Myocyte (in vitro differentiated cells): ENCODE results near the gene SSTR3. TPM values are rescaled to one million over a fixed set of nuclear protein-coding genes. Genes with fewer than 3 reads are reported as not detected.

Experiments used
- DNase-seq: peaks from one replicate; pipeline ENCODE4 v3.0.0-alpha.2; 2012; ENCODE audit warnings: low read depth
- total RNA-seq: library from RNA; depleted of rRNA; stranded (reverse); fragments of >200 nt; gene quantifications from 2 replicates; pipeline ENCODE4 v1.2.3, GENCODE V29; 2014

SSTR3 gene
- total RNA-seq, 1 donor from 2014 or later: not detected

DNA sequence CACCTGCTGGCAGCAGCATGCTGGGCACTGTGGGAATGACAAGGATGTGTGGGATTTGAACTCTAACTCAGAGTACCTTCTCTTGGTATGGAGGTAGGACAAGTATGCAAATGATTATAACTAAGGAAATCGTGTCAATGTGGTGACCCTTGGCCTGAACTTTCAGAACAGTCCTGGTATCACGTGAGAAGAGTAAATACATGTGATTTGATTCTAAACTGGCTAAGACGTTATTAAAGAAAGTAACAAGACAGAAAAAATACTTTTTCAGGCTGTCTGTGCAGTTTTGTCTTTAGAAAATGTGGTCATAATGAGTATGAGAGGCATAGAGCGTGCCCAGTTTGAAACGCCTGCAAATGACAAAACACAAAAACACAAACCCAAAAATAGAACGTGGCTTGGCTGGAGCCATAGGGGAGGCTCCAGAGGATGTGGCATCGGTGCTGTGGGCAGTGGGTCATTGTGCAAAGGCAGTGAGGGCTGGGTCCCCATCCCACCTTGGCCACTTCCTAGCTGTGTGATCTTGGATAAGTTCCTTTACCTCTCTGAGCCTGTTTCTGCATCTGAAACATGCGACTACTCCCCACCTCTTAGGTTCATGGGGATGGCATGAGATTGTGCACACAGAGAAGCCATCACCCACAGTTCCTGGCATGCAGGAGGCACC, 44.2 kb downstream of the SSTR3 start:
- DNase-seq: peak; percentile 31

DNA sequence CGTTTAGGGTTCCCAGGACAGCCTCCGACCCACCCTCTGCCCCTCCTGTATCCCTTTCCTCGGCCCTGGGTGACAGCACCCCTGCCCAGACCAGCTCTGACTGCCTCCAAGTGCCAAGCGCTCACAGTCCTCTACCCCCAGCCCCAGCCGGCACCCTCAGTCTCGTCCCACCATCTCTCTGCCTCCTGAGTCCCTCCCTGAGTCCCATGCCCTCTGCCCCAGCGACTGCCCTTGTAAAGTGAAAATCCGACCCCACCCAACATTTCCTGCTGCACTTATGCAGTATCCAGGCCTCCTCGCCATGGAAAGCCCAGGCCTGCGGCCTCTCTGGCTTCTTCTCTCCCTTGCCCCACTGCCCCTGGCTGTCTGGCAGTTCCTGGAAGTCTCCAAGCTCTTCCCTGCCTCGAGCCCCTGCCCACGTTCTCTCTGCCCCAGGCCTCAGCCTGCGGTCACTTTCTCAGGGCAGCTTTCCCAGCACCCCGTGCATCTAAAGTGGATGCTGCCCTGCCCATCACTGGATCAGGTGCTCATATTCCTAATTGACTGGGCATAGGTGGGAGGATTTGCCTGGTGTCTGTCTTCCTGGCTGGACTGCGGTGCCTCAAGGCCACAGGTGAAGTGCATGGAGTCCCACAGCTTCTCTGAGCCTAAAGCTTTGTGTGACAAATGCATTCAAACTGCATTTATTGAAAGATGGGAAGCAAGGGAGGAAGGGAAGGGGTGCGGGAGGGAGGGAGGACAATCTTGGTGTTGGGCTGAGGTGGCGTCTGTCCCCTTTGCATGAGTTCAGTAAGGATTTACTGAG, 44.9 kb downstream of the SSTR3 start:
- no peak for DNase-seq

DNA sequence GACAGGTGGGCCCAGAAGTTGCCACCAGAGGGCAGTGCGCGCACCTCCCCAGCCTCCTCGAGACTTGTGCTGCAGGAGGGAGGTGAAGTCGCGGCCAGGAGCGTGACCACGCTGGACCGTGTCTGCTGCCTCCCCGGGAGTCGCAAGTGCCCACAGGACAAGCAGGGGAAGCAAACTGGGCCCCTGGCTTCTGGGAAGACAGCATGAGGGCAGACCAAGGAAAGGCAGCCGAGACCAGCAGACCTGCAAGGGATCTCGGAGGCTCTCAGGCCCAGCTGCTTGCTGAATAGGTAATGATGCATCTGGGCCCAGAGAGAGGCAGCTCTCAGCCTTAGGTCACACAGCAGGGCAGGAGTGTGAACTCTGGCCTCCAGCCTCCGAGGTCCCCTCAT, 45.6 kb downstream of the SSTR3 start:
- peak; percentile 69 for DNase-seq

DNA sequence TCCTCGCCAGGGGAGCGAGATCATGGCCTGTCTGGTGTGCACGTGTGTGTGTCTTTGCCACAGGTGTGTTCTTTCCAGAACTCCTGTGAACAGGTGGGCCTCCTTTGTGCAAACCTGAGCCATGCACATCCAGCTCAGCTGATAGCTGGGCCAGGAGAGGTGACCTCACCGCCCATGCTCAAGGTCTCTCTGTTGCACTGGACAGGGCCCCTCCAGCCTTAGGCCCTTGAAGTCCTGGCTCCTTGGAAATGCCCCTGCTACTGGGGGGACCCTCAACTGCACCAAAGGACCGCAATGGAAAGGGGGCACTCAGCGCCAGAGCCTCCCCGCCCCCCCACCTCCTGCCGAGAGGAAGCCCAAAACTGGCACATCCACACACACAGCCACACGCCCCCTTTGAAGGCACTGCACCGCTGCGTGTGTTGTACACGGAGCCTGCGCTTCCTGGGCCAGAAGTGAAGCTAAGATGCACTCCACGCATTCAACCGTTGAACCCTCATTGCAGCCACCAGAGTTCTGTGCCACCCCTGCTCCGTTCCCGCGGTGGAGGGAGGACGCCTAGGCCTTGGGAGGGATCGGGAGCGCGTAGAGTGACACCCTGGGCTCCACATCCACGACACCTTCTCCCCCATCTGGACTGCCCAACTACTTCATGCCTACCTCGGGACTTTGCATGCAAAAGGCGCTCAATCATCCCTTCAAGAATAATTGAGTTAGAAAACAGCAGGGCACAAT, 46.2 kb downstream of the SSTR3 start:
- DNase-seq: no peak

DNA sequence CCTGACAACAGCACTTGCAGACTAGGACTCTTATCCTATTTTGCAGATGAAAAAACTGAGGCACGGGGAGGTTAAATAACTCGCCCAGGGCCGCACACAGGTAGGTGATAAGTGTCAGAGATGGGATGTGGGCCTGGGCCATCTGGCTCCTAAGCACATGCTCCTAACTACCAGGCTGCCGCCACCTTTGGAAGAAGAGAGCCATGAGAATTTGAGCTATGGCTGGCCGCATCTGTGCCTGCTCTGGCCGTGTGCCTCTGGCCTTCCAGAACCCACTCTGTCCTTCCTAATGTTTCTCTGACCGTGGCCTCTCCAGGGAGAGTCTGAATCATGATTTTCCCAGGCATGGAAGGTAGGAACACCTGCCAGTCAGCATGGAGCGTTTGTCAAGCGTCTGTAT, 47.2 kb downstream of the SSTR3 start:
- no peak for DNase-seq

DNA sequence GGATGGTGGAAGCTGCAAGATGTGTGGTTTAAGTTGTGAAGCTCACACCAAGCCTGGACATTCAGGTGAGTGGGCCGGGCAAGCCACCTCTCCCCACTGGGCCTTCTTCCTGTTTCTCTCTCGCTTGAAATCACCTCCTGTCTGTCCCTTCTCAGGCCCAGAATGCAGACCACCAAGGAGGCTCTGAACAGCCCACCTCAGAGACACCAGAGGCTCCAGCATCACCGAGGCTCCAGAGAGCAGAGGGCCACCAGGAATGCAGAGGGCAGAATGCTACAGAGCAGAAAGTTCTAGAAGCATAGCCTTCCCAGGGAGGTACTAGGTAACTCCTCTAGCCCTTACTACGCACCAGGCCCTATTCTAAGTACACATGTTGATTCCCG, 47.8 kb downstream of the SSTR3 start:
- no peak for DNase-seq

DNA sequence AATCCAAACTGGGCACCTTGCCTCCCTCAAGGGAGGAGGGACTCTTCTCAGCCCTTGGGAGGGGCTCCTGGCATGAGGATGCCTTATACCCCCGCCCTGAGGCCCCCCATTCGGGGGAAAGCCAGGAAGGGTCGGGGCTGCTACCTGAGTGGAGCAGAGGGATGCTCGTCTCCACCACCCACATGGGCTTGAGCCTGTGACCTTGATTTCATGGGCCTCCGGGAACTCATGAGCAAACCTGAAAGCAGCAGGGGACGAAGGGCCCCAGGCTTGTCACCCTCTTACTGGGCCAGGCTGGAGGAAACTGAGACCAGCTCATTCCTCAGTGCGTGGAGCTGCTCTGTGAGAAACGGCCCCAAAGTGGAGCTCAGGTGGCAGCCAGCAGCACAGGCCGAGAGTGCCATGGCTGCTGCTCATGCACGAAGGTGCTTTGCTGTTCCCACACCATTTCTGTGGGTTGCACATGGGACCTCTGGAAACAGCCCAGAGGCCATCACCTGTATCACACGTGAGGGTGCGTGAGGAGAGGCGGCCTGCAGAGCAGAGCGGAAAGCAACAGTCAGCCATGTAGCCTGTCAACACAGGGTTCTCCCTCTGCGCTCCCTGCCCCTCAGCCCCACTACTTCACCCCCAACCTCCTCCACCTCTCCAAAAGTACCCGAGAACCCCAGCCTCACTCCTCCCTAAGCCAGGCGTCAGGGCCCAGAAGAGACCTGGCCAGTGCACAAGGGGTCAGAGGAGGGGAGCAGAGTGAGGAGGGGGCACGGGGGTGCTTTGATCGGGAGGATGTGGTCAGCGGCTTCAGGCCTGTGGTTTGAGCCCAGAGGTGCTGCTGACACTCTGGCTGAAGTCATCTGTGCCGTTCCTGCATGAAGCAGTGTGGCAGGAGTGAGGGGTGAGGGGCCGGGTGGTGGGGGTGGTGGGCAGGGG, 48.4 kb downstream of the SSTR3 start:
- DNase-seq: no peak

DNA sequence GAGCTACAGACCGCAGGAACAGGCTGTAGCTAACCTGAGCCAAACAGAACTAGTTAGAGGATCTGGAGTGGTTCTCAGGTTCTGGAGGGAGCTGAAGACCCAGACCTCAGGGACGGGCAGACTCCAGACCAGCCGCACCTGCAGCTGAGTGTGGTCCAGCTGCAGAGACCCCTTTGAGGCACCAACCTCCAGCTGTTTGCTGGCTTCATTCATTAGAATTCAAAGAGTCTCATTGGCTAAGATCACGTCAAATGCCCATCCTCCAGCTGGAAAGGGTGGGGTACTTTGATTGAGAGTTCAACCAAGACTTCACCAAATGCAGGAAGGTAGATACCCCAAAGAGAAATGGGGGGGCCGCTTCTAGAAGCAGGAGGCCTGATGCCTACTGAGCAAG, 49.2 kb downstream of the SSTR3 start:
- no peak for DNase-seq

DNA sequence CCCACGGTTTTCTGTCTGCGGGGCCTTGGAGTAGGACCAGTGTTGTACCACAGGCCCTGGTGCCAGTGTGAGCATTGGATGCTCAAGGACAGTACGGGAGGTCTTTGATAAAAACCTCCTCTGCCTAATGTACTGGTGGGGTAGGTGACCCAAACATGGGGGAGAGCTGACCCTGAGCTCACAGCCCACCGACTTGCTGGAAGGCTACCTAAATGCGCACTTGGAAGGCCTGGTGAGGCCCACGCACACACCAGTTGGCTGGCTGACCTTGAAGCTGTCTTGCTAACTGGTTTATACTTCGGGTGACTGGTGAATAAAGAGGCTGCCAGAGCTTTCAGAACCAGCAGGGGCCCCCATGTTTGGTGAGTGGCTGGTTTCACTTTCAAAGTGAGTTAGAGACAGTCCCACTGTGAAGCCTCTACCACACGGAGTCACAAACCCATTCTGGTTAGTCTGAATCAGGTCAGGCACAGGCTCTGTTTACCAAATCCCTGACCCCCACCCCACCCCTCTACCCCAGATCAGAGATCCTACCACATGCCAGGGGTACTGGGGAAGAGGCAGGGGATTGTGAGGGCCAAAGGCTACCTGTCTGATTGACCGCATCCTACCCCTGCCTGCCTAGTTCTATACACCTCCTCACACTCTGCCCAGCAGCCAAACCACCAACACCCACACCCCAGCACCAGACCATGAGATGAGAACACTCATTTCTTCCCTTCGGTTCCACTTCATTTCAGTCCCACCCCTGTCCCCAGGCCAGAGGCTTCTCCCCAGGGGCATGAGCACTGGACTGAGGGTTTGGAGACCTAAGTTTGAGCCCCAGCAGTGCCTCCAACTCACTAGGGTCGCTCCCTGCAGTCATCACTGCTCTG, 49.8 kb downstream of the SSTR3 start:
- no peak for DNase-seq

DNA sequence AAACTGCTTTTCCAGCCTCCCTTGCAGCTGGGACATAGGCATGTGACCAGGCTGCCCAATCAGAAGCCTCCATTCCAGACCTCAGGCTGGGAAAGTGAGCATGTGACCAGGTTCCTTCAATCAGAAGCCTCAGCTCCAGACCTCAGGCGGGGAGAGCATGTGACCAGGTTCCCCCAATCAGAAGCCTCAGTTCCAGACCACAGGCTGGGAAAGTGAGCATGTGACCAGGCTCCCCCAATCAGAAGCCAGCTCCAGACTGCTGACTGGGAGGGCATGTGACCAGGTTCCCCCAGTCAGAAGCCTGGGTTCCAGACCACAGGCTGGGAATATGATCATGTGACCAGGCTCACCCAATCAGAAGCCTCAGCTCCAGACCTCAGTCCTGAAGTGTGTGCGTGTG, 50.8 kb downstream of the SSTR3 start:
- DNase-seq: no peak

DNA sequence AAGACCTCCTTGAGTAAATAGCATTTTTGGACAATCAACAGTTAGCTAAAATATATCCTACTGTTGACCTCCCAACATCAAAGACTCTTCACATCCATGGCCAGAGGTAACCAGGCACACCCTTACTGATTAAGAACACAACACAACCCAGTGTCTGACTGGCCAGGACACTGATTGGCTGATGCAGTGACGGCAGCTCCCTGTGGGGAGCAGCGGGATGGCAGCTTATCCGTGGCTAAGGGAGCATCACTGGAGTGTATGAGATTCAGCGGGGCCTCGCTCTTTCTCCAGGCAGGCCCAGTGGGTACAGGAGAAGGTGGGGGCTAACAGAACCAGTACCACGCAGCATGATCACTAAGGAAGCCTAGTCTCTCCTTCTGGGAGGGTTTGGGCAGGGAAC, 52.2 kb downstream of the SSTR3 start:
- DNase-seq: no peak

DNA sequence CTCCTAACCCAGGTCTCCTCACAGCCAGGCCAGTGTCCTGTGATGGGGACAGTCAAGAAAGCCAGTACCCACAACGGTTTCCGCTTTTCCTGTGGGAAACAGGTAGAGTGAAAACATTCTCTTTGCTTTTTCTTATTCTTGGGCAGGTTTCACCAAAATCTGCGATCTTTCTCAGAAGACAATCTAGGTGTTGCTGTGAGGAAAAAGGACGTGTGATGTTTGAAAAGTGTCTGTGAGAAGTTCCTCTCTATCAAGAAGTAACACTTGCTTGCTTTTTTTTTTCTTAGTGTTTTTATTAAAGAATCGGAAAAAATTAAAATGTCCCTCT, 53.4 kb downstream of the SSTR3 start:
- no peak for DNase-seq

DNA sequence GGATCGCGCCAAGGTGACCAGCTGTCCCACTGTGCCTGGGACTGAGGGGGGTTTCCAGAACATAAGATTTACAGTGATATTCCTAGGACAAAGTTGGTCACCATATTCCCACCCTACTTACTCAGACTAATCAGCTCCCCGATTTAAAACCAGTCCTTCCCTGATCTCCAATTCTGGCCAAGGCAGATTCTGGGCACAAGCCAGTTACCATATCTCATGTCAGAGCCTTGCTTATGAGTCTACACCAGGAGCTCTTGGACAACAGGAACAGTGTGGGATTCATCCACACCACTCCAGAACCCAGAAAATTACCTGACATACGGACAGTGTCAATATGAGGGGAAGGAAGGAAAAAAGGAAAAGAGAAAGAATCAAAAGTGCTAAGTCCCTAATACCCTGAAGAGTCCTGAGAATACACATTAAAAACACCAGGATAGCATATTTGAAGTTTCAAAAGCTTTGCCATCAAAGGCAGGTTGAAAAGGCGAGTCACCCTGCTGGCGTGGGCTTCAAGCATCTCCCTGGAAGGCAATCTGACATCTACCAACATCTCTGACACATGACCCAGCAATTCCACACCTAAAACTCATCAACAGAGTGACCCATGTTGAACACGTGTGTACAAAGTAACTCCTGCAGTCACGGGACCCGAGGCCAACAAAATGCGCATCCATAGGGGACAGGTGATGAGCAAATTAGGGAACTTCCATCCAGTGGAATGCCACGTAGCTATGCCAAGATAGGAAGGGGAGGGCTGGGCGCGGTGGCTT, 54.6 kb downstream of the SSTR3 start:
- DNase-seq: no peak

DNA sequence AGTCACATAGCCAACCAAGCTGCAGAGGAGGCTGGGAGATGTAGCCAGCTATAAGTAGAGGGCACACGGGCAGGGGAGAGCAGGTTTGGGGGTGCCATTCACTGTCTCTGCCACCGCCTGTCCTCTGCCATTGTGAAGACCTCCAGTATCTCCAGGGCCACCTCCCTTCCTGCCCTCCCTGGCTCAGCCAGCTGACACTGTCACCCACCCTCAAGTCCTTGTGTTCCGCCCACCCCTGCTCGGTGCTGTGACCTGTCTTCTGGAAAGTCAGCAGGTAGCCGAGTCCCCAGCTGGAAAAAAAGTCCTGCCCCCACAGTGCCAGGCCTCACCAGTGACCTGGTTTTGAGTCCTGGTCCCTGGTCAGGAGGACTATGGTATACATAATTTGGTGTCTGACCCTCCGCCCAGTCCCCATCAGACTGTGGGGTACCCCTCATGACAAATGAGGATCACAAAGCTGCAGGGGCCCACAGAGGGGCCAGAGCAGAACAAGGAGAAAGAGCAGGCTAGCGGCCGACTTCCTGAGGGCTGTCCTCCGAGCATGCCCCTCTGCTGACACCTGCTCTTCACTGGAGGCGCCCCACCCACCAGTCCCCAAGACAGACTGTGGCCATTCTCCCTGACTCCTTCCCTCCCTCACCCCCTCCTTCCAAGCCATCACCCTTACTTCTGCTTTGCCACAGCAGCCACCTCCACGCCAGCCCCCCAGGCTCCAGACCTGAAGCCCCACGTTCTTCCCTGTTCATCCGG, 55.4 kb downstream of the SSTR3 start:
- no peak for DNase-seq

DNA sequence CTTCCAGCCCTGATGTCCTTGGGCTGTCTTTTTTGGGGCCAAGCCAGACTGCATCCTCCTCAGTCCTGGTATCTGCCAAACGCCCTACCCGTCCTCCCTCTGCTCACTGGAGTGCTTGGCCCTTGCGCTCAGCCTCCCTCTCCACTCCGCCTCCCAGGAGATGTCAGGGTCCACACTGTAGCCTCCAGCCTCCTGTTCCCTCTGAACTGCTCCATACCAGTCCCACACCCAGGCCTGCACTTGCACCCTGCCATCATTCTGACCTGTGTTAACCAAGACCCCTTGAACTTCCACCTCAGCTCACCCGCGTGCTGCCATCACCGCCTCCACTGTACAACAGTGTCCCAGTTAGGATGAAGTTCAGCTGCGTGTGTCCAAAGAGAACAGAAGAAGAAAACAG, 56.3 kb downstream of the SSTR3 start:
- no peak for DNase-seq

DNA sequence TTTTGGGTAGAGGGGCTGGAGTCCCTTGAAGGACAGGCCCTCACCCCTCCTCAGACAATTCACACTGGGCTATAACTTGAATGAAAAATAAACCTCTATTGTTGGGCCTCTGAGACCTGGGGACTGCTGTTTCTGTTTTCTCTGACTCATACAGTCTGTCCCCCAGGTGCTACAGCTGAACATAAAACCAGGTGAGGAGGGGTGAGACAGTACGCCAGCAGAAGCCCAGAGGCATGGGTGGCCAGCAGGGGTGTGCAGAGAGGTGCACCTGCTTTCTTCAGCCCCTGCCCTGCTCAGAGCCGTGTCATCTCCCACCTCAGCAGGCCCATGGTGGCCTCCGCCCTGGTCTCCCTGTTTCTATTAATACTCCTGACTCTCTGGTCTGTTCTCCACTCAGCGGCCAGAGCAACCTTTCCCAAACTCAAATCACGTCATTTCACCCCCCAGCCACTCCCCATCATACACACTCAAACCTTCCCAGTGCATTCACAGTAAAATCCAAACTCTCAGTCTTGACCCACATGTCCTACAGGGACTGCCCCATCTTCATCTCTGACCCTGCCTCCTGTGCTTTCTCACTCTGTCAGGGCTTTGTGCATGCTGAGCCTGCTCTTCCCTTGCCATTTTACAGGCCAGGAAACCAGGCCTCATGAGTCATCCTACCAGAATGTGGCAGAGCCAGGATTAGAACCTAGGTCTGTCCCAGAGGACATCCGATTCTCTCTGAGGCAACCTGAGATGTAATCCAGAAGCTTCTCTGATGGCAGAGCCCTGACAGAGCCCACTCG, 57.2 kb downstream of the SSTR3 start:
- no peak for DNase-seq
